GM06990 (cell line): ENCODE data around the gene ZBTB47.

Source experiments
- DNase-seq: peaks from one replicate; pipeline ENCODE4 v3.0.0-alpha.2; 2011; ENCODE audit not compliant: insufficient read length; ENCODE audit errors: extremely low read depth
- H3K27me3 ChIP-seq: replicated peaks from 2 replicates; pipeline ENCODE4 v1.6.0; 2011; ENCODE audit warnings: low read length; ENCODE audit not compliant: control insufficient read depth, insufficient read depth
- H3K36me3 ChIP-seq: 2 replicates; pipeline ENCODE4 v1.5.1; 2011; ENCODE audit warnings: low read length; ENCODE audit not compliant: control insufficient read depth, insufficient read depth
- H3K4me3 ChIP-seq: replicated peaks from 2 replicates; pipeline ENCODE4 v1.5.1; 2011; ENCODE audit warnings: low read depth, mild to moderate bottlenecking, control low read depth, low read length
- TF ChIP-seq, protein P1 (sequence below): IDR thresholded peaks from 2 replicates; pipeline ENCODE4 v1.5.1; 2011; ENCODE audit warnings: low read length, control low read depth, mild to moderate bottlenecking, inconsistent platforms; ENCODE audit not compliant: insufficient read depth, poor library complexity, severe bottlenecking

Gene ZBTB47

DNA sequence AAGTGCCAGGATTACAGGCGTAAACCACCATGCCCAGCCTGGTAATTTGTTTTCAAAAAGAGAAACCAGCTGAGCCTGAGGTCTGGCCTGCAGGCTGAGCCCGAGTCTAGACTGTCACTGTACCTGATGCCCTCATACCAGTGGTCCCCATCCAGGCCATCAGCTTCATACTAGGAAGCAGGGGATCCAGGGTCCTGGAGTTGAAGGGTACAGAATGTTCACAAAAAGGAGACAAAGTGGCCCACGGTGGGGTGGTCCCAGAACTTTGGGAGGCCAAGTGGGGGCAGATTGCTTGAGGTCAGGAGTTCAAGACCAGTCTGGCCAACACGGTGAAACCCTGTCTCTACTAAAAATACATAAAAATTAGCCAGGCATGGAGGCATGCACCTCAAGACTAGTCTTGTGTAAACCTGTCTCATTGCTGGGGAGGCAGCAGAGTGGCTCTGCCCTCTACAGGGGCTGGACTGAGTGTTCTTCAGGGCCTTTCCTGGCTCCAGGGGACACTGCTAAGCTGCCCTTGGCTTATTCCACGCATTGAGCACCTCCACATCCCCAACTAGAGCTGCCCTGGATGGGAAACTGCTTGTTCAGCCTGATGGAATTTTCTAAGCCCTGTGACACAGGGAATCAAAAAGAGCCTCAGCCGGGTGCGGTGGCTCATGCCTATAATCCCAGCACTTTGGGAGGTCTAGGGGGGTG lies 57.0 kb downstream of the ZBTB47 start:
- DNase-seq = no peak
- Histone ChIP-seq H3K4me3 (no peak overlapping the region), H3K36me3 (no peaks in the 10 kb centered on the region), H3K27me3 (peaks cover 3% of the 10 kb centered on the region)
- TF ChIP-seq, protein P1, sequence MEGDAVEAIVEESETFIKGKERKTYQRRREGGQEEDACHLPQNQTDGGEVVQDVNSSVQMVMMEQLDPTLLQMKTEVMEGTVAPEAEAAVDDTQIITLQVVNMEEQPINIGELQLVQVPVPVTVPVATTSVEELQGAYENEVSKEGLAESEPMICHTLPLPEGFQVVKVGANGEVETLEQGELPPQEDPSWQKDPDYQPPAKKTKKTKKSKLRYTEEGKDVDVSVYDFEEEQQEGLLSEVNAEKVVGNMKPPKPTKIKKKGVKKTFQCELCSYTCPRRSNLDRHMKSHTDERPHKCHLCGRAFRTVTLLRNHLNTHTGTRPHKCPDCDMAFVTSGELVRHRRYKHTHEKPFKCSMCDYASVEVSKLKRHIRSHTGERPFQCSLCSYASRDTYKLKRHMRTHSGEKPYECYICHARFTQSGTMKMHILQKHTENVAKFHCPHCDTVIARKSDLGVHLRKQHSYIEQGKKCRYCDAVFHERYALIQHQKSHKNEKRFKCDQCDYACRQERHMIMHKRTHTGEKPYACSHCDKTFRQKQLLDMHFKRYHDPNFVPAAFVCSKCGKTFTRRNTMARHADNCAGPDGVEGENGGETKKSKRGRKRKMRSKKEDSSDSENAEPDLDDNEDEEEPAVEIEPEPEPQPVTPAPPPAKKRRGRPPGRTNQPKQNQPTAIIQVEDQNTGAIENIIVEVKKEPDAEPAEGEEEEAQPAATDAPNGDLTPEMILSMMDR = no peak

DNA sequence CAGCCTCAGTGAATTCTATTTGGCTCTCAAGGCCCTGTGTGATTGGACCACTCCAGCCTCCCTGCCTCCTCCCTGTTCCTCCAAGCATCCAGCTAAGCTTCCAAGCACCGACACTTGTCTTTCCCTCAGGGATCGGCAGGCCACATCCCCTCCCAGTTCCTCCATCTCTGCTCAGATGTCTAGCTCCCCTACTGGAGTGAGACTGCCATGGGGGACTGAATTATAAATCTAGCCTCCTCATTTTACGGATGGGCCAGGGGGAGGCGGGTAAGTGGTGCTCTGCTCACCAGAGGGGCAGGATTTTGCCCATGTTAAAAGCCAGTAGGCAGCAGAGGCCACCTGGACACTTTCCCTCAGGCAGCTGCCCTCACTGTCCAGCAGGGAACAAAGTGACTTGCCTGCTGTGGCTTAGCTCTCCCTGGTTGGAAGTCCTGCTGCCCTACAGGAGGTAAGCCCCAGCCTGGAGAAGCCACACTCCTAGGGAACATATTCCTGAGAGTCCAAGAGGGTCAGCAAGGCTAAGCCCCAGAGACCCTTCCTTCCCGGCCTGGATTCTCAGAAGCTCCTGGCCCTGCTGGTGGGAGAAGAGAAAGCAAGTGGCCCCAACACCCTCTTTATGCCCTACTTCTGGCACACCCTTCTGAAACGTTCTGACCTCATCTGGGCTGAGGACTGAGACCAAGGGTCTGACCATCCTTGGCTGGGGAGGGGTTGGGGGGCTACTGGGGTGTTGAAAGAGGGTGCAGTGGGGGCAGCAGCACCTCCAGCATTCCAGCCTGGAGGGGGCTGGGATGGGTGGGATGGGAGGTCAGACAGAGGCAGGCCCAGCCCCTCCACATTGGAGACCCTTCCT lies 58.2 kb downstream of the ZBTB47 start:
- no peak overlapping the region for H3K4me3 ChIP-seq
- no peak for DNase-seq
- peaks cover 3% of the 10 kb centered on the region for H3K27me3 ChIP-seq
- H3K36me3 ChIP-seq = no peaks in the 10 kb centered on the region
- TF ChIP-seq, protein P1 = no peak

DNA sequence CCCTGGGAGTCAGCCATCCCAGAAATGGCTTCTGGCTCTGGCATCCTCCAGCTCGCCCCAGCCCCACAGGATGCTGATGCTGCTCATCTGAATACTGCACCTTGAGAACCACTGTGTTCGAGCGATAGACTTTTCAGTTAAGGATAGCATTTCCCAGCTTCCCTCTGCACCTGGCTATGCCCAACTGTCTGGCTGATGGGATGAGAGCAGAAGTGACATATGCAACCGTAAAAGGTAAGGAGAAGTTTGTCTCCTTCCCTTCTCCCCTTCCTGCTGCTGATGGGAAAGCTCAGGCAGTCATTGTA lies 58.8 kb downstream of the ZBTB47 start:
- DNase-seq = no peak
- Histone ChIP-seq H3K4me3 (no peak overlapping the region), H3K27me3 (no peaks in the 10 kb centered on the region; the same call in none of the 2 replicates), H3K36me3 (no peaks in the 10 kb centered on the region)
- TF ChIP-seq, protein P1 = no peak

DNA sequence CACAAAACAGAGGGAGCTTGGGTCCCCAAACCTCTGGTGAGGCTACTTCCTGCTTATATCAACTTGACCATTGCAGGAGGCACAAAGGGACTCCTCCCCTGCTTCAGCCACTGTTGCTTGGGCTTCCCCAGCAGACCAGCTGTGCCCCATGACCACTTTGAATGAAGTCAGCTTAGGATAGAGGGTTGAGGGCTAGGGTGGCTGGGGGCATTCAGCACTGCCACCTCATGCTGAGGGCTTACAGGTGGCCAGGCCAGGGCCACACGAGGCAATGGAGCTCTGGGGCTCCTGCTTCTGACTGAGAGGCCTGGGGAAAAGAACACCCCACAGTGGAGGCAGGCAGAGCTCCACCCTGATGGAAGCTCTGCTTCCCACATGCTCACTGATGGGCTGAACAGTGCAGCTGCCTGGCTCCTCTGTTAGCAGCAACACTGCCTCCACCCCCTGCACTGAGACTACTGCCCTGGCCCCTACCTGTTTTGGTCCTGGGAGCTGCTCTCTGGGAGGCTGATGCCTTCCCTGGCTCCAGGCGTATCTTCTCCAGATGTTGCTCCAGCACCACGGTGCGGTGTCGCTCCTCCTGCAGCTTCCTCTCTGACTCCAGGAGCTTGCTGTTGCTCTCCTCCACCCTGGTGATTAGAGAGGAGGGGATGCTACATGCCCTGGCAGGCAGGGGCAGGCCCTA lies 59.3 kb downstream of the ZBTB47 start:
- Histone ChIP-seq H3K36me3 (no peaks in the 10 kb centered on the region), H3K4me3 (no peak overlapping the region), H3K27me3 (no peaks in the 10 kb centered on the region; the same call in none of the 2 replicates)
- no peak for DNase-seq
- TF ChIP-seq, protein P1 = no peak

DNA sequence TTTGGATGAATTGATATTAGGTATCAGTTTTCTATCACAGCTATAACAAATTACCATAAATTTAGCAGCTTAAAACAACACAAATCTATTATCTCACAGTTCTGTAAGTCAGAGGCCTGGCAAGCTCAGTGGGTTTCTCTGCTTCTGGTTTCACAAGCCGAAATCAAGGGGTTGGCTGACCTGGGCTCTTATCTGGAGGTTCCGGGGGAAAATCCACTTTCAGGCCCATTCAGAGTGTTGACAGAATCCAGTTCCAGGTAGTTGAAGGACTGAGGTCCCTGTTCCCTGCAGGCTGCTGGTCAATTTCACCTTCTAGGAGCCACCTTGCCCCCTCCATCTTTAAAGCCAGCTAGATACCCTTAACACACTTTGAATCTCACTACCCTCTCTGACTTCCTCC lies 60.2 kb downstream of the ZBTB47 start:
- TF ChIP-seq, protein P1 = no peak
- Histone ChIP-seq H3K27me3 (no peaks in the 10 kb centered on the region; the same call in none of the 2 replicates), H3K4me3 (no peak overlapping the region), H3K36me3 (no peaks in the 10 kb centered on the region)
- DNase-seq = no peak
